Nucleus accumbens (tissue), 56 donors: ENCODE measurements around the gene OSTF1.

Experiments
- DNase-seq, 56 donors: peaks; one replicate each; lab custom pipeline; 2025; lab: John Stamatoyannopoulos, UW

Gene OSTF1

GRCh38 chr9:75087824-75088645, at the start of gene OSTF1, which contains the start of gene NMRK1:
OSTF1 (plus strand) TSS chr9:75088514; CDS start chr9:75088693, 179 bp downstream.
NMRK1 (minus strand) TSS chr9:75088155; CDS start chr9:75083115, 5,040 bp downstream.
- DNase-seq, result peak; percentile 26 to 96 (median 89)

DNA sequence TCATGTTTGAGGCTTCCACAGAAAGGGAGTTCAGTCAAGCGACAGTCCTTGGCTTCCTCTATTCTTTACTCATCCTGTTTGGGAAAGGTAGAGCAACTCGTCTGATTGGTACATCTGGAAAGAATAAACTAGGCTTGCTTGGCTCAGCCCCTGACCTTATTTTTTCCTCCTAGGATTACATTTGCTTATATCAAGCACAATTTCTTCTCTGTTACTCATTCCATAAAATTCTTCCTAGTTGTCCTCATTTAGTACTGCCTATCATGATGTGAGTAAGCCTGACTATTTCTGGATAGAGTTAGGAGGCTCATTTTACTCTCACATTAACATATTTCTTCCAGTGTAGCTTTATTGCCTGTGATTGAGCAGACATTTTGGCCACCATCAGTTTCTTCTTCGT, 49.3 kb upstream of the OSTF1 start:
- no peak for DNase-seq

DNA sequence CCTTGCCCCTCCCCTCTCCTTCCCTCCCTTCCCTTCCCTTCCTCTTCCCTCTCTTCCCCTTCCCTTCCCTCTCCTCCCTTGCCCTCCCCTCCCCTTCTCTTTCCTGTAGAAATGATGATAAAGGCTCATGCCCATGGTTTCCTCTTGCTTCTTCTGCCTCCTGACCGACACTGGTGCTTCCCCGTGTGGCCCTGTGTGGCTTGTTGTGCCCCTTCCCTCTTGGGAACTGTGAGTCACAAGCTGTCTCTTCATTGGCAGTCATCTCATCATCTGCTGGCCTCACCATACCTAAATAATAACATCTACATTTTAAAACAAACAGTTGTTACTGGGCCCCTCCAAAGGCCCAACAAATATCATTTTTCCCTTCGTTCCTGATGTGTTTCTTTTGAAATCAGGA, 48.5 kb upstream of the OSTF1 start:
- DNase-seq, result no peak

- DNase-seq, result no peak
Observed at GRCh38 chr9:75041041-75041440, 47.3 kb upstream of the OSTF1 start.

- no peak for DNase-seq
Observed at GRCh38 chr9:75046725-75047345, 41.5 kb upstream of the OSTF1 start.

- DNase-seq, result peak in 4 of 56 donors; percentile 3 to 34 (median 19)
Observed at GRCh38 chr9:75047506-75047905, 40.8 kb upstream of the OSTF1 start.

- no peak for DNase-seq
Observed at GRCh38 chr9:75051285-75051684, 37.0 kb upstream of the OSTF1 start.

DNA sequence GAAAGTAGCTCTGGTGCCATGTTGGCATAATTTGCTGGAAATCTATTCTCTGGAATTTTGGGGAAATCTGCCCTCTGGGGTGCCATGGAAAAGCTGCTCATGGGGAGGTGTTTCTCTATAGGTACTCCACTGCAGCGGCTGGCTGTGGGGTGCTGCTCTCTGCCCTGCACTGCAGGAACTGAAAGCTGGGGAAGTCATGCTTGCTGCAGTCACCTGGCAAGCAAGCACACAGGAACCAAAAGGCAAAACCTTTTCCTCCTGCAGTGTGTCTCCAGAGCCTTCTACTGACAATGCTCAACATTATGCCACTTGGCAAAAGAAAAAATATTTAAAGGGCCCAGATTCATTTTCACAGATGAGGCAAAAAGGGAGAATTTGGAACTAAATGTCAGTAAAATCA, 34.4 kb upstream of the OSTF1 start:
- no peak for DNase-seq

GRCh38 chr9:75054368-75055001, 33.8 kb upstream of the OSTF1 start:
- DNase-seq, result no peak

DNA sequence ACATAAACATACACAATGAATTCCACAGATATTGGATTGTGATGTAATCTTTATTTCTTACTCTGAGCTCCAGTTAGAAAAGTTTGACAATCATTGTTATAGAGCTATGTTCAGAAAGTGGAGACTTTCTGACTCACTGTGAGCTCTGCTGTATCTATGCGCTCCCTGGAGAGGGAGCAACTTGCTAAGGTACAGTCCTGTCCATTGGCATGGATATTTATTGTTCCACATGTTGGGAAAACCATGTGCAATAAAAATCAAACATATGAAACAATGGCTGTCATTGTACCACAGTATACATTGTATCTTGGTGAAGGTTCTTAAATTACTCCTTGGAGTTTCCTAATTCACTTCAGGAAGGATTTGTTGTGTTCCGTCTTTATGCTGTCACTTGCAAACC, 27.1 kb upstream of the OSTF1 start:
- no peak for DNase-seq

- peak in 4 of 56 donors; percentile 17 to 25 (median 20) for DNase-seq
Observed at GRCh38 chr9:75063556-75064305, 24.6 kb upstream of the OSTF1 start.

- DNase-seq, result peak in 12 of 56 donors; percentile 2 to 60 (median 23)
Observed at GRCh38 chr9:75064307-75065025, 23.8 kb upstream of the OSTF1 start.

GRCh38 chr9:75065510-75065909, 22.8 kb upstream of the OSTF1 start:
- no peak for DNase-seq

GRCh38 chr9:75067894-75068293, 20.4 kb upstream of the OSTF1 start:
- DNase-seq, result peak in 9 of 56 donors; percentile 9 to 62 (median 35)

DNA sequence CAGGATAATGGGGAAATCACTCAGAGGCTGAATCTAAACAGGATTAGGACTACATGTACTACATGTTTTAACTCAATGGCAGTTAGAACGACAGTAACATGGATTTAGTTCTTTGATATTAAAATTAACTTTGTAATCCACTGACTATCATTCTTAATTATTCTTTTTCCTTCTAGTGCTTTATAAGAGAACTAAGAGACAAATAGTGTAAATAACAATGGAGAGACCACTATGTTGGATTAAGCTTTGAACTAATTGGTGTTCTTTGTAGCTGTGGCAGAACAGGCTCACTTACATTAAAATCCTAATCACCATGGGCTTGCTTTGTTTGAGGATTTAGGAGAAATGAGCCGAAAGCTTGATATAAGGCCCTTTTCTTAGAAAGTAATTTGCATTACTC, 19.1 kb upstream of the OSTF1 start:
- no peak for DNase-seq

GRCh38 chr9:75071530-75072122, 16.7 kb upstream of the OSTF1 start:
- peak in 15 of 56 donors; percentile 11 to 61 (median 41) for DNase-seq

DNA sequence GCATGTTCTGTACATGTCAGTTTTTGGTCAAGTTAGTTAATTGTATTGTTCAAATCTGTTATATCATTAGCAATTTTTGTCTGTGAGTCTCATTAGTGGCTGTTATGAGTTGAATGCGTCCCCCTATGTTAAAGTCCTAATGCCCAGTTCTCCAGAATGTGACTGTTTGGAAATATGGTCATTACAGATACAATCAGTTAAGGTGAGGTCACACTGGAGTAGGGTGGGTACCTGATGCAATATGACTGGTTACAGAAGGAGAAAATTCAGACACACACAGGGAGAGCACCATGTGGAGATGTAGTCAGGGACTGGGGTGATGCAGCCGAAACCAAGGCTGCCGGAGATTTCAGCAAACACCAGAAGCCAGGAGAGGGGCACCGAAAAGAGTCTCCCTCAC, 15.4 kb upstream of the OSTF1 start:
- DNase-seq, result no peak

GRCh38 chr9:75081632-75082031, 6.7 kb upstream of the OSTF1 start:
- DNase-seq, result no peak

- peak in 23 of 56 donors; percentile 3 to 65 (median 40) for DNase-seq
Observed at GRCh38 chr9:75083188-75083970, 4.9 kb upstream of the OSTF1 start.
